Aorta (tissue), 5 donors: ENCODE data around the gene ADPRM. TPM values are rescaled to one million over a fixed set of nuclear protein-coding genes. Genes with fewer than 3 reads are reported as not detected.

Experiments used
- ATAC-seq: fragments of 200-7000 bp; cut with Tn5 transposase; one replicate; pipeline ENCODE4 v1.9.1; 2022; ENCODE audit warnings: moderate library complexity; ENCODE audit not compliant: low FRiP score
- DNase-seq, 2 donors: peaks; one replicate each; pipeline ENCODE4 v3.0.0-alpha.2; 2020
- H3K27ac ChIP-seq, 2 donors: one replicate each; pipeline ENCODE4 v1.5.1; 2013; ENCODE audit warnings: low read length in 2 of 2, mild to moderate bottlenecking in 2 of 2, moderate library complexity in 2 of 2, control low read depth in 1 of 2, inconsistent platforms in 1 of 2, low read depth in 1 of 2
- H3K27me3 ChIP-seq, 2 donors: one replicate each; pipeline ENCODE4 v1.6.1; 2013; ENCODE audit warnings: control low read depth in 1 of 2, low read length in 1 of 2, mild to moderate bottlenecking in 1 of 2, moderate library complexity in 1 of 2; ENCODE audit not compliant: insufficient read depth in 2 of 2, control insufficient read depth in 1 of 2
- H3K36me3 ChIP-seq, 2 donors: one replicate each; pipeline ENCODE4 v1.6.1; 2013; ENCODE audit warnings: control low read depth in 1 of 2, low read length in 1 of 2, mild to moderate bottlenecking in 1 of 2; ENCODE audit not compliant: insufficient read depth in 2 of 2, control insufficient read depth in 1 of 2
- H3K4me1 ChIP-seq, 2 donors: one replicate each; pipeline ENCODE4 v1.6.1; 2013; ENCODE audit warnings: low read length in 2 of 2, control low read depth in 1 of 2, mild to moderate bottlenecking in 1 of 2, moderate library complexity in 1 of 2; ENCODE audit not compliant: insufficient read depth in 2 of 2, control insufficient read depth in 1 of 2
- H3K4me3 ChIP-seq, 2 donors: one replicate each; pipeline ENCODE4 v1.5.1; 2013; ENCODE audit warnings: low read length in 2 of 2, control low read depth in 1 of 2, mild to moderate bottlenecking in 1 of 2
- H3K9me3 ChIP-seq: one replicate; pipeline ENCODE4 v1.6.1; 2013; ENCODE audit warnings: mild to moderate bottlenecking, low read length; ENCODE audit not compliant: control insufficient read depth
- WGBS, 2 donors: extraction: QIAGEN DNeasy Blood & Tissue Kit; methylation state at CpG; one replicate each; pipeline ENCODE4 v1.1.7; 2013; 5-methylcytosine and 5-hydroxymethylcytosine counted together
- intact Hi-C, 2 donors: fragments of 100-400 bp; cut with DNase I; formaldehyde crosslinking; loops; one replicate each; pipeline versions ENCODE4 v1.14.2 to v1.15.0; 2022
- polyA plus RNA-seq, 2 donors: library from polyadenylated mRNA; stranded (reverse); fragments of 200-250 nt; gene quantifications; one replicate each; pipeline ENCODE4 v1.2.3, GENCODE V29; 2013
- total RNA-seq, 2 donors: library from RNA; stranded (reverse); fragmentation: NEBNext Ultra II Directional; extraction: Animal tissue kit (Norgen Biotek cat#: 25700); gene quantifications; one replicate each; pipeline ENCODE4 v1.2.1, GENCODE V29; 2021
- donor health status: healthy with polysubstance abuse.
- donor health status: Bipolar disorder and iron deficiency.
- donor health status: DM: no; HTN: no; CAD: no.
- donor health status: DM: no; HTN: no; CAD: no.
- donor health status: DM: yes; HTN: yes; CAD: no.

ADPRM gene
- total and polyA plus RNA-seq, 4 donors, result 8.9 to 14.1 (median 11.2) TPM

DNA sequence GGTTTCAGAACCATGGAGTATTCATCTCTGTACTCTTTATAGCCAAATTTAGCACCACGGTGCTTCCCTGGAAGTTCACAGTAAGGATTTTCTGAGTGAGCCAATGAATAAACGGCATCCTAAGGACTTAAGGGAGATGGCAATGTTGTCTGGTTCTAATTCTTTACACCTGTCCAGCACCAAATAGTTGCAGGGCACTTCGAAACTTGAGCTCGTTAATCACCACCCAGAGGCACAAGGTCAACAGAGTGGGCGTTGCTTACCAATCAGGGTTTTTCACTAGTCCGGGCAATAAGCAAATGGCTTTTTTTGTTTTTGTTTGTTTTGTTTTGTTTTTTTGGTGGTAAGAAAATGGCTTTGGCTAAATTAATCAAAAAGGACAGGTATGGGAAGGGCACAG, 60.7 kb downstream of the ADPRM start:
- 85 to 87% methylated on average over 6 of the region's 6 CpGs for WGBS, 2 donors
- DNase-seq (no peak), ATAC-seq (no peak)
- no peaks in the 10 kb centered on the region for H3K9me3 ChIP-seq
- no peak overlapping the region for H3K4me3 ChIP-seq
- H3K27me3 ChIP-seq, result no peaks in the 10 kb centered on the region
- no peaks in the 10 kb centered on the region for H3K36me3 ChIP-seq
- intact Hi-C loops, result no loop called here
- H3K4me1 ChIP-seq, result no peaks in the 10 kb centered on the region
- H3K27ac ChIP-seq, result no peak overlapping the region

Other genes starting within 250 kb of the ADPRM start
- gene MYH4, start 228.0 kb upstream of the ADPRM start, total RNA-seq, result not detected
- gene MYH4, start 228.0 kb upstream of the ADPRM start, polyA plus RNA-seq, result not detected
- gene MYH1, start 179.1 kb upstream of the ADPRM start, total RNA-seq, result not detected
- under 1 TPM in 1 of 2 donors, not detected in 1; 0.10 TPM for gene MYH1, start 179.1 kb upstream of the ADPRM start, polyA plus RNA-seq
- not detected for gene MYH2, start 147.9 kb upstream of the ADPRM start, total RNA-seq
- gene MYH2, start 147.9 kb upstream of the ADPRM start, polyA plus RNA-seq, result under 1 TPM in 1 of 2 donors, not detected in 1; 0.05 TPM
- gene MYH3, start 40.3 kb upstream of the ADPRM start, total RNA-seq, result 1 to 10 TPM; 4.4 to 5.6 TPM
- gene MYH3, start 40.3 kb upstream of the ADPRM start, polyA plus RNA-seq, result 1 to 10 TPM; 1.1 to 9.5 TPM
- 10 to 100 TPM; 22.8 to 24.4 TPM for gene SCO1, start 61 bp upstream of the ADPRM start, total RNA-seq
- gene SCO1, start 61 bp upstream of the ADPRM start, polyA plus RNA-seq, result 10 to 100 TPM in 1 of 2 donors, 1 to 10 TPM in 1; 9.5 to 10.1 TPM
- 10 to 100 TPM; 15.4 to 17.4 TPM for gene TMEM220, start 32.4 kb downstream of the ADPRM start, total RNA-seq
- 10 to 100 TPM in 1 of 2 donors, 1 to 10 TPM in 1; 8.1 to 10.6 TPM for gene TMEM220, start 32.4 kb downstream of the ADPRM start, polyA plus RNA-seq
- gene TMEM238L, start 106.5 kb downstream of the ADPRM start, total RNA-seq, result not detected
- 10 to 100 TPM in 1 of 2 donors, not detected in 1; 13.6 TPM for gene TMEM238L, start 106.5 kb downstream of the ADPRM start, polyA plus RNA-seq
- gene PIRT, start 140.5 kb downstream of the ADPRM start, total RNA-seq, result under 1 TPM in 1 of 2 donors, not detected in 1; 0.18 TPM
- not detected for gene PIRT, start 140.5 kb downstream of the ADPRM start, polyA plus RNA-seq